Measurements from ENCODE around the gene IQGAP3.

DNA sequence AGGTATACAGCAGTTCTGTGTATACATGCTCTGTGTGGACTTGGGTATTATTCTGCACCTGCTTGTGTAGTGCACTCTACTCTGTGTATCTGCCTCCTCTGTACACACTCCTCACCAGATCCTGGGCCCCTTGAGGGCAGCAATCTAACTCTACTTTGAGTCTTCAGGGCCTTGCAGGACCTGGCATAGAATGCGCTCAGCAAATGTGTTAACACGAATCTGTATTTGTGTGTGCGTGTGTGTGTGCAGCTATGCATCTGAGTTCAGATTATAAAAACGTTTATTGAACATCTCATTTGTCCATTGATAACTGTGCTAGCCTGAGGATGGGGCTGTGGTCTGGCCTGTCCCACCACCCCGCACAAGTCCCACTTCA, 67.9 kb downstream of the IQGAP3 start:
- TF ChIP-seq, protein P1, sequence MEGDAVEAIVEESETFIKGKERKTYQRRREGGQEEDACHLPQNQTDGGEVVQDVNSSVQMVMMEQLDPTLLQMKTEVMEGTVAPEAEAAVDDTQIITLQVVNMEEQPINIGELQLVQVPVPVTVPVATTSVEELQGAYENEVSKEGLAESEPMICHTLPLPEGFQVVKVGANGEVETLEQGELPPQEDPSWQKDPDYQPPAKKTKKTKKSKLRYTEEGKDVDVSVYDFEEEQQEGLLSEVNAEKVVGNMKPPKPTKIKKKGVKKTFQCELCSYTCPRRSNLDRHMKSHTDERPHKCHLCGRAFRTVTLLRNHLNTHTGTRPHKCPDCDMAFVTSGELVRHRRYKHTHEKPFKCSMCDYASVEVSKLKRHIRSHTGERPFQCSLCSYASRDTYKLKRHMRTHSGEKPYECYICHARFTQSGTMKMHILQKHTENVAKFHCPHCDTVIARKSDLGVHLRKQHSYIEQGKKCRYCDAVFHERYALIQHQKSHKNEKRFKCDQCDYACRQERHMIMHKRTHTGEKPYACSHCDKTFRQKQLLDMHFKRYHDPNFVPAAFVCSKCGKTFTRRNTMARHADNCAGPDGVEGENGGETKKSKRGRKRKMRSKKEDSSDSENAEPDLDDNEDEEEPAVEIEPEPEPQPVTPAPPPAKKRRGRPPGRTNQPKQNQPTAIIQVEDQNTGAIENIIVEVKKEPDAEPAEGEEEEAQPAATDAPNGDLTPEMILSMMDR (conservative IDR thresholded peaks at IDR 0.05; ENCODE audit: low read depth, low read length), result no peak
- no peak for TF ChIP-seq MAZ (IDR thresholded peaks at IDR 0.05; ENCODE audit: borderline replicate concordance, low read depth, low read length)
- peak; percentile 13; the same call in 1 of the 2 replicates for TF ChIP-seq POLR2A (IDR thresholded peaks at IDR 0.05; ENCODE audit: low read depth, low read length)
- no peak for TF ChIP-seq MAFK (IDR thresholded peaks at IDR 0.05; ENCODE audit: low read depth, low read length)
- no peak for TF ChIP-seq MXI1 (IDR thresholded peaks at IDR 0.05; ENCODE audit: borderline replicate concordance, low read depth, low read length)
- TF ChIP-seq RAD21 (IDR thresholded peaks at IDR 0.05; ENCODE audit: low read length), result no peak
- no peak for TF ChIP-seq SMC3 (IDR thresholded peaks at IDR 0.05; ENCODE audit: low read depth, low read length)
- no peak for TF ChIP-seq CEBPB (IDR thresholded peaks at IDR 0.05; ENCODE audit: low read depth, low read length)
